HepG2 (cell line): Measurements from ENCODE around the gene JADE2. TPM values are rescaled to one million over a fixed set of nuclear protein-coding genes. Genes with fewer than 3 reads are reported as not detected.

Experiments
- BRF2 ChIP-seq: sonication (generic); formaldehyde crosslinking; IDR thresholded peaks from 2 replicates; pipeline ENCODE4 v1.8.1; 2022; ENCODE audit warnings: mild to moderate bottlenecking, missing genetic modification reagents
- FOXO4 ChIP-seq: sonication (generic); formaldehyde crosslinking; conservative IDR thresholded peaks from 2 replicates; pipeline ENCODE4 v1.8.1; 2023; ENCODE audit warnings: missing genetic modification reagents
- FOXP1 ChIP-seq, 2 experiments: fragments of 450-650 bp in 1 of 2; IDR thresholded peaks; 2 replicates each; pipeline ENCODE4 v1.6.1; 2017 to 2018; ENCODE audit warnings: antibody characterized with exemption in 1 of 2
- HOXD1 ChIP-seq: sonication (generic); formaldehyde crosslinking; IDR thresholded peaks from 2 replicates; pipeline ENCODE4 v1.5.0; 2020; ENCODE audit warnings: missing genetic modification reagents
- IRX3 ChIP-seq: sonication (generic); formaldehyde crosslinking; IDR thresholded peaks from 2 replicates; pipeline ENCODE4 v1.8.1; 2023; ENCODE audit warnings: mild to moderate bottlenecking, low read depth, missing genetic modification reagents, borderline replicate concordance
- NCOA1 ChIP-seq: sonication (generic); formaldehyde crosslinking; IDR thresholded peaks from 2 replicates; pipeline ENCODE4 v1.9.0; 2021; ENCODE audit warnings: missing genetic modification reagents
- PAXIP1 ChIP-seq: sonication (generic); formaldehyde crosslinking; conservative IDR thresholded peaks from 2 replicates; pipeline ENCODE4 v1.4.0; 2020; ENCODE audit warnings: mild to moderate bottlenecking, missing genetic modification reagents, moderate library complexity
- REST ChIP-seq, 2 experiments: IDR thresholded peaks; 2 replicates each; pipeline ENCODE4 v1.6.1; 2011 to 2012; ENCODE audit warnings: low read length in 2 of 2, borderline replicate concordance in 1 of 2, low read depth in 1 of 2, mild to moderate bottlenecking in 1 of 2, moderate library complexity in 1 of 2
- TEAD2 ChIP-seq: sonication (generic); formaldehyde crosslinking; IDR thresholded peaks from 2 replicates; pipeline ENCODE4 v1.9.0; 2021; ENCODE audit warnings: missing genetic modification reagents
- TRIM22 ChIP-seq: fragments of 450-650 bp; IDR thresholded peaks from 2 replicates; pipeline ENCODE4 v1.6.1; 2017
- ZNF10 ChIP-seq: sonication (generic); formaldehyde crosslinking; IDR thresholded peaks from 2 replicates; pipeline ENCODE4 v1.4.0; 2020; ENCODE audit warnings: mild to moderate bottlenecking, low read depth, missing genetic modification reagents, borderline replicate concordance
- ZNF121 ChIP-seq: sonication (generic); formaldehyde crosslinking; IDR thresholded peaks from 2 replicates; pipeline ENCODE4 v1.5.0; 2020; ENCODE audit warnings: mild to moderate bottlenecking, missing genetic modification reagents
- ZNF484 ChIP-seq: sonication (generic); formaldehyde crosslinking; IDR thresholded peaks from 2 replicates; pipeline ENCODE4 v1.5.1; 2020; ENCODE audit warnings: mild to moderate bottlenecking, low read depth, missing genetic modification reagents, borderline replicate concordance
- ZNF670 ChIP-seq: sonication (generic); formaldehyde crosslinking; IDR thresholded peaks from 2 replicates; pipeline ENCODE4 v1.8.0; 2022; ENCODE audit warnings: mild to moderate bottlenecking, missing genetic modification reagents, borderline replicate concordance
- polyA plus RNA-seq, 8 experiments: library from polyadenylated mRNA; depleted of rRNA in 3 of 8; stranded (reverse) in 7 of 8; unstranded in 1 of 8; fragments of >200 nt; fragmentation: Illumina TruSeq in 4 of 8; extraction: Trizol in 4 of 8; gene quantifications; 2 replicates each; pipeline versions ENCODE4 v1.2.1 to v1.2.3, GENCODE V29; 2011 to 2016; ENCODE audit warnings: low read depth in 4 of 8, missing spikeins in 1 of 8, mixed read lengths in 1 of 8; ENCODE audit not compliant: insufficient read depth in 1 of 8
- total RNA-seq, 5 experiments: library from RNA; depleted of rRNA; stranded (reverse); fragments of >200 nt; fragmentation: Illumina TruSeq; extraction: Trizol; gene quantifications; 2 replicates each; pipeline ENCODE4 v1.2.3, GENCODE V29; 2016; ENCODE audit warnings: low read depth in 1 of 5

JADE2 gene
- total and polyA plus RNA-seq, 2 of the 13 experiments (the other 11 are each of a cell fraction or from before 2014, with no cell fraction given): 7.5 to 15.1 TPM

GRCh38 chr5:134506054-134507039 is 19.1 kb upstream of the JADE2 start (continued):
- TF ChIP-seq REST (IDR thresholded peaks at IDR 0.05; ENCODE audit: borderline replicate concordance in 1 of 2, low read depth in 1 of 2, low read length in 2 of 2) (peak in 1 of 2 experiments; percentile 63; a peak in 1 of 4 replicates), HOXD1 (peak; percentile 62), FOXO4 (CRISPR knock-in tag) (no peak), IRX3 (CRISPR knock-in tag) (no peak), ZNF484 (CRISPR knock-in tag) (no peak), ZNF670 (CRISPR knock-in tag) (no peak; the same call in 1 of the 2 replicates), TEAD2 (CRISPR knock-in tag) (no peak), BRF2 (CRISPR knock-in tag) (peak; percentile 59; the same call in 1 of the 2 replicates), PAXIP1 (peak; percentile 100), TRIM22 (no peak), ZNF10 (CRISPR knock-in tag) (no peak), NCOA1 (CRISPR knock-in tag) (no peak), FOXP1 (IDR thresholded peaks at IDR 0.05) (no peak), FOXP1 (CRISPR knock-in tag; IDR thresholded peaks at IDR 0.05) (peak; percentile 77), ZNF121 (CRISPR knock-in tag) (peak; percentile 55; the same call in 1 of the 2 replicates)
